NCI-H2081 (cell line): ENCODE results near the gene ANKMY1.

ENCODE experiments used
- DNase-seq, 2 experiments: peaks; one replicate each; lab custom pipeline; 2025; lab: John Stamatoyannopoulos, UW

ANKMY1 gene

DNA sequence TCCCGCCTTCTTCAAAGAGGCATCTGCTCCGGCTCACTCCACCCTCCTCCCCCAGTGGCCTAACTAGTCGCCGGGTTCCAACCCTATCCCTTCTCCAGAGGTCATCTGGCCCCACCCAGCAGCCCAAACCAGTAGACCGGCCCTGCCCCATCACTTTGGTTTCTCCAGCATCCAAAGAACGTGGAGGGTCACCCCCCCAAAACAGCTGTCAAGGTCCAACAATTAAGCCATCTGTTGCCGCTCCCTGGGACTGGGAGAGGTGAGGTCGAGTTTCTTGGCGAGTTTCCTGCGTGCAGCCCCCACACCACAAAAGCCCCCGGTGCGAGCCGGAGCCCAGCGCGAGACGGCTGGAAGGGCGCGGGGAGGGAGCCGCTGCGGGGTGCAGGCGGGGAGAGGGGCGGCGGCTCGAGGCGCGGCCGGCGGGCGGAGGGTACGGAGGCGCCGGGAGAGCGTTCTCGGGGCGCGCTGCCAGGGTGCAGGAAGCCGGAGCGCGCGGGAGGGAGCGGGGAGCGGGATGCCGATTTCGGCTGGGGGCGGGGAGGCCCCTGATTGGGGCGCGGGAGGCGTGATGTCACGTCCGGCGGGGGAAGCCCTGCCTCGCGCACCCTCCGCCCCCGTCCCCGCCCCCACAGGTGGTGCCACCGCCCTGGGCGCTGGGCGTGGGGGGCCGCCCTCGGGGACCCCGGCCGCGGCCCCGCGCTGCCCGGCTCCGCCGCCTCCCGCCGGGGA, 122.9 kb downstream of the ANKMY1 start:
- peak; percentile 83 to 85 for DNase-seq

DNA sequence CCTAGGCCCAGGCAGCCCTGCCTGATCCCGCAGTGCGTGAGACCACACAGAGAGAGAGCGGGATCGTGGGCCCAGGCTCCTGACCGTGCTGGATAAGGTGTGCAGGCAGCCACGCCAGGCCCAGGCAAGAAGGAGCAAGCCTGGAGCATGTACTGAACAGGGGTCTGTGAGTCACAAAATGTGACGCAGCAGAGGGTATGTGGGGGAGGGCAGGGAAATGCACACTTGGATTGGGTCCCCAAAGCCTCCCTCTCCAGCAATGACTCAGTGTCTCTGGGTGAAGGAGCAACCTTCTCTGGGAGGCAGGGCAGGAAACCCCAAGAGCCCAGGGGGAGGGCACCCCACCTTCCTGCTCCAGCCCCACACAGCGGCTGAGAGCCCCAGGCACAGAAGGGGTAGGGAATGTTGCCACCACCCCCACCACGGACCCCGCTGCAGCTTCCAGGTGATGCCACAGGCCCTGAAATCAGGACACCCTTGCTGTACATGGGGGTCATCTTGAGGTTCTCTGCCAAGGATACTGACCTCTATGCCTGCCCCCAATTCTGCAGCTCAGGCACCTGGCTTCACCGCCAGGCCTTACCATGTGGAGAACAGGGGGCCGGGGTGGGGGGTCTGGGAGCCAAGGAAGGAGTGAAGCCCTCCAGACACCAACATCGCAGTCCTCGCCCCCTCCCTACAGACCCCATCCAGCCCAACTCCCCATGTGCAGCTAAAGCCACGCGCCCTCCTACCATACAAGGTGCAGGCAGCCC, 123.6 kb downstream of the ANKMY1 start:
- DNase-seq: no peak

DNA sequence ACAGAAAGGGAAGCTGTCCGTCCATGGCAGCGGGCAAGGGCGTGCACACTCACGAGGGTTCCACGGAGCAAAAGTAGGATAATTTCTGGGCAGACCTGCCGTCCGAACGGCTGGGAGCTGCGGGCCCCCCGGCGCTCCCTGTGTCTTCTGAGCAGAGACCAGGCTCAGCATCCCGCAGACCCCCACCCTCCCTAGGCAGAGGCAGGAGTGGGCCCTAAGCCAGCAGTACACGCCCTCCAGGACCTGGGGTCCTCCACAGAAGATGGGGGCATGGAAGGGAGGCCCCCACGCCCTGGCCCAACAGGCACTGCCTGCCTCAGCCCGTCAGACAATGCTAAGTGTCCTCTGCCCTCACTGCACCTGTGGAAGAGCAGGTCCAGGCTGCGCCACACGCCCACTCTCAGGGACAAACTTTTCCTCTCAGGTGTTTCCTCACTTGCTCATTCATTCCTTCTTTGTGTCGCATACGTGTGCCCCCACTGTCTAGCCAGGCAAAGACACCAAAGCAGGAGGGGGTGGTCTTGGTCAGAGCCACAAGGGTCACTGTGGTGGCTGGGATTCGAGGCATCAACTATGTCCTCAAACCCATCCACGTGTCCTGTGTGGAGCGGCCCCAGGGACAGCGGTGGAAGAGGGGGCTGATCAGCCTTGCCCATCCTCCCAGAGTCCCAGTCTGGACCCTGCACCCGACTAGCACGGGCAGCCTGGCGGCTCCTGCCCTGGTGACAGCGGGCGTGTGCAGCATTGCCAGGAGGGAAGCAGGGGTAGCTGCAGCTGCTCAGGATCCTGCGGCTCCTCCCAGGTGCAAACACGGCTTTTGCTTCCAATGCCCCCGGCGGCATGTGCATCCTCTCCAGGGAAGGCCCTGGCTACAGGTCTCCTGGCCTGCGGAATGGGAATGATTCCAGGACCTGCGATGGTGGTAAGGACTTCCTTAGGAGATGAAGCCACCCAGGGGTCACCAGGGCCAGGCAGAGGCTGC, 124.7 kb downstream of the ANKMY1 start:
- no peak for DNase-seq

DNA sequence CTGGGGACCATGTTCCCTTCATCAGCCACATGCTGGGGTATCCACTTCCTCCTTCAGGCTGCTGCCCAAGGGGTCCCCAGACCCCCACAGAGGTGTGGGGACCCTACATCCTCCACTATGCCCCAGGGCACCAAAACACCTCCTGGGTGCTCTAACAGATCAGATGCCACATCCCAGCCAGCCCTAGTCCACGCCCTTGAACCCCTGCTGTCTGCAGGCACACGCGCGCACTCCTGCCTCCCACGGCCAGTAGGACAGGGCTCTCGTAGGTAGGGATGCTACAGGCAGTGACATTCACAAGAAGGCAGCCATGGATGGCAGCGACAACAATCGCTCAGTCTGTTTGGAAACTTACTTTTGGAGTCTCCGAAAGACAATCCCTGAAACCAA, 125.4 kb downstream of the ANKMY1 start:
- DNase-seq: no peak

DNA sequence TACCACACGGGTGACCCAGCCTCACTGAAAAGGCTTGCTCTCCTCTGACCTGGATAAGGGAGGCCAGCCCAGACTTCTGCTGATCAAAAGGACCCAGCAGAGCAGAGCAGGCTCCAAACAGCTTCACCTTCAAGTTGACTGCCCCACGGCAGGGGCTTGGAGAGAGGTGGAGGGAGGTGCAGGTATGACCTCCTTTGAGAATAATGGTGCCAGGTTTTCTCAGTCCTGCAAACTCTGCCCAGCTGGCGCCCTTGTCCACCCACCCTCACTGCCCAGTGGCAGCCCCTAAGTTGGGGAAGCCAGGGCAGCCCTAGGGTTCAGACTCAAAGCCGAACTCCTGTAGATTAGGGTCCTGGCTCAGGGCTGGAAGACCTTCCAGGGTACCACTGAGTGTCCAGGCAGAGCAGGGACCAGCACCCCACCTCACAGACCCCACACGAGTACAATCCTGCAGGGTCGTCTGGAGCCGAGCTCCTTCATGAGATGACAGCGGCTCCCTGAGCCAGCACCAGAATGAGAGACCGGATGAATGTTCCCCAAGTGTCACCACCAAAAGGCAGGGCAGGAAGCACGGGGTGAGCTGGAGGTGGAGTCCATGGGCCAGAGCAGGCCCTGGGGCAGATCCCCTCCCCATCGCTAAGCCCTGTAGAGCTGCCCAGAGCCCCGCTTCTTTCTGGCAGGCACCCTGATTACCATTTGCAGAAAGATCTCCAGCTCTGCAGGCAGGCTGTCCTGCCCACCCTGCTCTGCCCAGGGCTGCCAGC, 125.9 kb downstream of the ANKMY1 start:
- DNase-seq: no peak

DNA sequence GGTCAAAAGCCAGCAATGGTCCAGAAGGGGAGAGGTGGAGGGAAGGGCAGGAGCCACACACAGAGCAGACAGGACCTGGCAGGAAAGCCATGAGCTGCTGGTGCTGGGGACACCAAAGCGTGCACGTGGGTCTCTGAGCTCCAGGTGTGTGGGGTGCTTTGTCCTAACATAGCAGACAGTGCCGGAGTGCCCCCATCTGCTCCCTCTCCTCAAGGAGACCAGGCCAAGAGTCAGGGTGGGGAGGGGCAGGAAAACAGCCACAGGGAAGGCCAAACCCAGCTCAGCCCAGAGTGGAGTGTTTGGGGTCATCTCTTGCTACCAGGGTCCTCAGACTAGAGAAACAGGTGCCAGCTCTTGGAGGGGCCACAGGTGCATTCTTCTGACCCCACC, 126.5 kb downstream of the ANKMY1 start:
- DNase-seq: no peak

DNA sequence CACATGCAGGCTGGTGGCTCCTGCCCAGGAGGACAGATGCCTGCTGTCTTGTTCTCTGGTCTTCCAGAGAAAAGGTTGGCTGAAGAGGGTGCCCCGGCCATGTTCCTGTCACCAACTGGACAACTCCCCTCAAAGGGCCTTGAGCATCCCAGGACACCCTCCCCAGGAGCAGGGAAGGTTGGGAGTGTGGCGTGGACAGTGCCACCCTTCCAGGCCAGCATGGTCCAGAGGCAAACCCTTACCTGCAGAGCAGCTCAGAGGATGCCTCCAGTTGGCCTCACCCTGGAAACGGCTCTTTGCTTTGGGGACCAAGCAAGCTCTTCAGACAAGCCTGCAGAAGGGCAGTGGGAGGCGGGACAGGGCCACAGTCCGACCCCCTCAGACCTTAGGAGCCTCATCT, 127.2 kb downstream of the ANKMY1 start:
- no peak for DNase-seq

DNA sequence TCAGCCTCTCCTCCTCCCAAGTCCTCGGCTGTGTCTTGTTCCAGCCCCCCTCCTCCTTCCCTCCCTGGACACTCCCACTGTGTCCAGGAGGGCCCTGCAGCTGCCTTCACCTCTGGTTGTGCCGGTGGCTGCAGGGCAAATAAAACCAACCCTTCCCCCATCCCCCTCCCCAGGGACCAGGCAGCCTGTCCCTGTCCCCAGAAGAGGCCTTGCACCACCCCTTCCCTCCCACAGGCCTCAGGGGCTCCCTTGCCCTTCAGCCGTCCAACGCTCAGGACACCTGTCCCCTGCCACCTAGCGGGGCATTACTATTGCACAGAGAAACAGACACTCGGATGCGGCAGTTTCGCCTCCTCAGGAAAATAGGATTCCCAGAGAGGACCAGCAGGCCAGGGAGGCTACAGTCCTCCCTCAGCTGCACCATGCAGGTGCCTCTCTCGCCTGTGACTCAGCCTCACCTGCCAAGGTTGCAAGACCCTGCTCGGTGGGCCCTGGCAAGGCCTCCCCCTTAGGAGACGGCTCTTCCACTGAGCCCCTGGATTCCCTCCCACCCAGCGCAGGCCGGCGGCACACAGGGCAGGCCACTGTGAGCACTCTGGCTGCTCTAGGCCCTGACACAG, 127.8 kb downstream of the ANKMY1 start:
- DNase-seq: no peak
